GM19467 (cell line): ENCODE data around the gene ADGRD2.

Experiments used
- ATAC-seq: cut with Tn5 transposase; IDR thresholded peaks from one replicate; pipeline ENCODE4 v1.9.1; 2021; ENCODE audit warnings: mild to moderate bottlenecking, moderate library complexity; ENCODE audit not compliant: unreplicated experiment

The ADGRD2 gene

GRCh38 chr9:124506931-124507879, 57.0 kb downstream of the ADGRD2 start, which contains the start of gene NR5A1:
Gene NR5A1 (minus strand): TSS chr9:124507399. CDS start chr9:124503395, 4,004 bp downstream.
- ATAC-seq, result no peak

- ATAC-seq, result no peak
Observed at GRCh38 chr9:124507880-124508423, 57.7 kb downstream of the ADGRD2 start.

- no peak for ATAC-seq
Observed at GRCh38 chr9:124510650-124511425, 60.6 kb downstream of the ADGRD2 start.

- ATAC-seq, result no peak
Observed at GRCh38 chr9:124511426-124511840, 61.2 kb downstream of the ADGRD2 start.

- no peak for ATAC-seq
Observed at GRCh38 chr9:124511891-124512805, 61.9 kb downstream of the ADGRD2 start.

- no peak for ATAC-seq
Observed at GRCh38 chr9:124512806-124513204, 62.6 kb downstream of the ADGRD2 start.

- no peak for ATAC-seq
Observed at GRCh38 chr9:124513376-124513994, 63.2 kb downstream of the ADGRD2 start.

- ATAC-seq, result no peak
Observed at GRCh38 chr9:124514125-124514524, 63.9 kb downstream of the ADGRD2 start.

- no peak for ATAC-seq
Observed at GRCh38 chr9:124514874-124515273, 64.6 kb downstream of the ADGRD2 start.

- no peak for ATAC-seq
Observed at GRCh38 chr9:124517600-124517999, 67.3 kb downstream of the ADGRD2 start.

GRCh38 chr9:124518116-124518515, 67.9 kb downstream of the ADGRD2 start:
- no peak for ATAC-seq

- ATAC-seq, result no peak
Observed at GRCh38 chr9:124520206-124520596, 70.0 kb downstream of the ADGRD2 start.

GRCh38 chr9:124521142-124521541, 70.9 kb downstream of the ADGRD2 start:
- ATAC-seq, result no peak

GRCh38 chr9:124522121-124523098, 72.2 kb downstream of the ADGRD2 start:
- no peak for ATAC-seq

- ATAC-seq, result no peak
Observed at GRCh38 chr9:124526174-124526573, 75.9 kb downstream of the ADGRD2 start.

- ATAC-seq, result no peak
Observed at GRCh38 chr9:124527781-124528180, 77.5 kb downstream of the ADGRD2 start.
